WTC11 (cell line): Measurements from ENCODE around the gene PHACTR3. TPM values are rescaled to one million over a fixed set of nuclear protein-coding genes. Genes with fewer than 3 reads are reported as not detected.

Experiments
- ATAC-seq: fragments of 200-7000 bp; cut with Tn5 transposase; 2 replicates; pipeline ENCODE4 v1.10.0; 2021; ENCODE audit warnings: mild to moderate bottlenecking, moderate library complexity
- CTCF ChIA-PET: fragments of 300-600 bp; sonication (Branson Sonifier 250); formaldehyde crosslinking; loops from one replicate; lab custom pipeline; 2021; ENCODE audit warnings: antibody characterized with exemption; lab: Charles Lee
- POLR2A ChIA-PET: fragments of 350-600 bp; sonication (Branson Sonifier 250); formaldehyde crosslinking; loops from one replicate; lab custom pipeline; 2021; ENCODE audit warnings: antibody characterized with exemption; lab: Charles Lee
- DNase-seq: peaks from one replicate; pipeline ENCODE4 v3.0.0; 2021; ENCODE audit warnings: low spot score
- H3K27ac Mint-ChIP-seq: 2 replicates; pipeline ENCODE4 v1.8.0; 2021; ENCODE audit warnings: mixed read lengths
- H3K27me3 Mint-ChIP-seq: 2 replicates; pipeline ENCODE4 v1.8.0; 2021; ENCODE audit warnings: low read depth, mild to moderate bottlenecking, moderate library complexity, mixed read lengths
- H3K36me3 Mint-ChIP-seq: 2 replicates; pipeline ENCODE4 v1.8.0; 2021; ENCODE audit warnings: mixed read lengths
- H3K4me1 Mint-ChIP-seq: 2 replicates; pipeline ENCODE4 v1.8.0; 2022; ENCODE audit warnings: mixed read lengths
- H3K4me3 Mint-ChIP-seq: 2 replicates; pipeline ENCODE4 v1.8.0; 2021; ENCODE audit warnings: mild to moderate bottlenecking, moderate library complexity, mixed read lengths
- H3K9me3 Mint-ChIP-seq: 2 replicates; pipeline ENCODE4 v1.8.0; 2021; ENCODE audit warnings: mixed read lengths
- CREB1 ChIP-seq: sonication (generic); formaldehyde crosslinking; IDR thresholded peaks from 2 replicates; pipeline ENCODE4 v1.8.0; 2023; ENCODE audit warnings: mild to moderate bottlenecking, missing genetic modification reagents
- E2F5 ChIP-seq: sonication (generic); formaldehyde crosslinking; IDR thresholded peaks from 2 replicates; pipeline ENCODE4 v1.8.1; 2022; ENCODE audit warnings: mild to moderate bottlenecking, moderate library complexity, missing genetic modification reagents
- FOXJ3 ChIP-seq: sonication (generic); formaldehyde crosslinking; IDR thresholded peaks from 2 replicates; pipeline ENCODE4 v1.9.0; 2021; ENCODE audit warnings: missing genetic modification reagents, mild to moderate bottlenecking, borderline replicate concordance
- FOXK1 ChIP-seq: sonication (generic); formaldehyde crosslinking; IDR thresholded peaks from 2 replicates; pipeline ENCODE4 v1.8.0; 2022; ENCODE audit warnings: mild to moderate bottlenecking, moderate library complexity, missing genetic modification reagents
- HMGA2 ChIP-seq: fragments of 250-450 bp; sonication (Bioruptor Pico); IDR thresholded peaks from 2 replicates; pipeline ENCODE4 v1.4.0; 2021; ENCODE audit warnings: mild to moderate bottlenecking, moderate library complexity
- IRF1 ChIP-seq: sonication (generic); formaldehyde crosslinking; IDR thresholded peaks from 2 replicates; pipeline ENCODE4 v1.8.0; 2023; ENCODE audit warnings: missing genetic modification reagents
- JAZF1 ChIP-seq: fragments of 250-450 bp; sonication (Bioruptor Pico); IDR thresholded peaks from 2 replicates; pipeline ENCODE4 v1.9.0; 2021; ENCODE audit warnings: moderate library complexity, mild to moderate bottlenecking, inconsistent platforms
- NFATC4 ChIP-seq: fragments of 250-450 bp; sonication (Bioruptor Pico); IDR thresholded peaks from 2 replicates; pipeline ENCODE4 v1.9.0; 2021; ENCODE audit warnings: mild to moderate bottlenecking
- OVOL2 ChIP-seq: fragments of 250-450 bp; sonication (Bioruptor Pico); IDR thresholded peaks from 2 replicates; pipeline ENCODE4 v1.9.0; 2021; ENCODE audit warnings: mild to moderate bottlenecking, borderline replicate concordance
- PREB ChIP-seq: sonication (generic); formaldehyde crosslinking; IDR thresholded peaks from 2 replicates; pipeline ENCODE4 v1.8.1; 2022; ENCODE audit warnings: mild to moderate bottlenecking, missing genetic modification reagents, moderate library complexity, borderline replicate concordance
- PRRX2 ChIP-seq: fragments of 250-450 bp; sonication (Bioruptor Pico); IDR thresholded peaks from 2 replicates; pipeline ENCODE4 v1.8.0; 2021; ENCODE audit warnings: mild to moderate bottlenecking
- TCF7 ChIP-seq: sonication (generic); formaldehyde crosslinking; IDR thresholded peaks from 2 replicates; pipeline ENCODE4 v1.8.0; 2022; ENCODE audit warnings: mild to moderate bottlenecking, low read depth, missing genetic modification reagents, moderate library complexity
- ZNF423 ChIP-seq: fragments of 250-450 bp; sonication (Bioruptor Pico); IDR thresholded peaks from 2 replicates; pipeline ENCODE4 v2.1.2; 2022; ENCODE audit warnings: mild to moderate bottlenecking, moderate library complexity
- ZNF425 ChIP-seq: fragments of 250-450 bp; sonication (Bioruptor Pico); conservative IDR thresholded peaks from 2 replicates; pipeline ENCODE4 v1.9.0; 2021; ENCODE audit warnings: mild to moderate bottlenecking
- total RNA-seq: library from RNA; stranded (reverse); gene quantifications from 3 replicates; pipeline ENCODE4 v1.2.3, GENCODE V29; 2021
- TF ChIP-seq, protein P1 (sequence below): fragments of 250-450 bp; sonication (Bioruptor Pico); IDR thresholded peaks from 2 replicates; pipeline ENCODE4 v1.9.0; 2021; ENCODE audit warnings: moderate library complexity, mild to moderate bottlenecking, inconsistent platforms, borderline replicate concordance
- TF ChIP-seq, protein P2 (sequence below): fragments of 250-450 bp; sonication (Bioruptor Pico); IDR thresholded peaks from 2 replicates; pipeline ENCODE4 v1.9.0; 2021; ENCODE audit warnings: mild to moderate bottlenecking
- TF ChIP-seq, protein P3 (sequence below): sonication (generic); formaldehyde crosslinking; IDR thresholded peaks from 2 replicates; pipeline ENCODE4 v1.8.1; 2023; ENCODE audit warnings: mild to moderate bottlenecking, missing genetic modification reagents, moderate library complexity
- TF ChIP-seq, protein P4 (sequence below): sonication (generic); formaldehyde crosslinking; IDR thresholded peaks from 2 replicates; pipeline ENCODE4 v1.8.1; 2022; ENCODE audit warnings: low read depth, missing genetic modification reagents, borderline replicate concordance

The PHACTR3 gene
- total RNA-seq, 1 experiment from 2014 or later = 0.28 TPM

- peaks cover 25% of the 10 kb centered on the region for H3K27me3 Mint-ChIP-seq
- H3K4me3 Mint-ChIP-seq = no peak overlapping the region
- ChIA-PET CTCF (interaction anchor here (8.3 kb wide), 1 partner anchor 61 kb away, joined by 89 read pairs; no protein-coding TSS in a partner anchor), POLR2A (no interaction called here)
- no peaks in the 10 kb centered on the region for H3K4me1 Mint-ChIP-seq
- peaks cover 12% of the 10 kb centered on the region for H3K9me3 Mint-ChIP-seq
- no peak for ATAC-seq
- DNase-seq = no peak
- H3K27ac Mint-ChIP-seq = no peak overlapping the region
- H3K36me3 Mint-ChIP-seq = peaks cover 9% of the 10 kb centered on the region
- TF ChIP-seq TCF7 (CRISPR knock-in tag) (no peak), JAZF1 (CRISPR knock-in tag) (no peak), FOXK1 (CRISPR knock-in tag) (no peak), ZNF425 (CRISPR knock-in tag) (no peak), FOXJ3 (CRISPR knock-in tag) (no peak), E2F5 (CRISPR knock-in tag) (no peak), PRRX2 (CRISPR knock-in tag) (no peak), IRF1 (CRISPR knock-in tag) (no peak), CREB1 (CRISPR knock-in tag) (no peak), NFATC4 (CRISPR knock-in tag) (no peak), PREB (CRISPR knock-in tag) (no peak), ZNF423 (CRISPR knock-in tag) (no peak), OVOL2 (no peak), HMGA2 (no peak)
- TF ChIP-seq, protein P1, sequence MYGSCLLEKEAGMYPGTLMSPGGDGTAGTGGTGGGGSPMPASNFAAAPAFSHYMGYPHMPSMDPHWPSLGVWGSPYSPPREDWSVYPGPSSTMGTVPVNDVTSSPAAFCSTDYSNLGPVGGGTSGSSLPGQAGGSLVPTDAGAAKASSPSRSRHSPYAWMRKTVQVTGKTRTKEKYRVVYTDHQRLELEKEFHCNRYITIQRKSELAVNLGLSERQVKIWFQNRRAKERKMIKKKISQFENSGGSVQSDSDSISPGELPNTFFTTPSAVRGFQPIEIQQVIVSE = no peak
- TF ChIP-seq, protein P2, sequence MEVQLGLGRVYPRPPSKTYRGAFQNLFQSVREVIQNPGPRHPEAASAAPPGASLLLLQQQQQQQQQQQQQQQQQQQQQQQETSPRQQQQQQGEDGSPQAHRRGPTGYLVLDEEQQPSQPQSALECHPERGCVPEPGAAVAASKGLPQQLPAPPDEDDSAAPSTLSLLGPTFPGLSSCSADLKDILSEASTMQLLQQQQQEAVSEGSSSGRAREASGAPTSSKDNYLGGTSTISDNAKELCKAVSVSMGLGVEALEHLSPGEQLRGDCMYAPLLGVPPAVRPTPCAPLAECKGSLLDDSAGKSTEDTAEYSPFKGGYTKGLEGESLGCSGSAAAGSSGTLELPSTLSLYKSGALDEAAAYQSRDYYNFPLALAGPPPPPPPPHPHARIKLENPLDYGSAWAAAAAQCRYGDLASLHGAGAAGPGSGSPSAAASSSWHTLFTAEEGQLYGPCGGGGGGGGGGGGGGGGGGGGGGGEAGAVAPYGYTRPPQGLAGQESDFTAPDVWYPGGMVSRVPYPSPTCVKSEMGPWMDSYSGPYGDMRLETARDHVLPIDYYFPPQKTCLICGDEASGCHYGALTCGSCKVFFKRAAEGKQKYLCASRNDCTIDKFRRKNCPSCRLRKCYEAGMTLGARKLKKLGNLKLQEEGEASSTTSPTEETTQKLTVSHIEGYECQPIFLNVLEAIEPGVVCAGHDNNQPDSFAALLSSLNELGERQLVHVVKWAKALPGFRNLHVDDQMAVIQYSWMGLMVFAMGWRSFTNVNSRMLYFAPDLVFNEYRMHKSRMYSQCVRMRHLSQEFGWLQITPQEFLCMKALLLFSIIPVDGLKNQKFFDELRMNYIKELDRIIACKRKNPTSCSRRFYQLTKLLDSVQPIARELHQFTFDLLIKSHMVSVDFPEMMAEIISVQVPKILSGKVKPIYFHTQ = no peak
- TF ChIP-seq, protein P3, sequence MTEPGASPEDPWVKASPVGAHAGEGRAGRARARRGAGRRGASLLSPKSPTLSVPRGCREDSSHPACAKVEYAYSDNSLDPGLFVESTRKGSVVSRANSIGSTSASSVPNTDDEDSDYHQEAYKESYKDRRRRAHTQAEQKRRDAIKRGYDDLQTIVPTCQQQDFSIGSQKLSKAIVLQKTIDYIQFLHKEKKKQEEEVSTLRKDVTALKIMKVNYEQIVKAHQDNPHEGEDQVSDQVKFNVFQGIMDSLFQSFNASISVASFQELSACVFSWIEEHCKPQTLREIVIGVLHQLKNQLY = no peak
- TF ChIP-seq, protein P4, sequence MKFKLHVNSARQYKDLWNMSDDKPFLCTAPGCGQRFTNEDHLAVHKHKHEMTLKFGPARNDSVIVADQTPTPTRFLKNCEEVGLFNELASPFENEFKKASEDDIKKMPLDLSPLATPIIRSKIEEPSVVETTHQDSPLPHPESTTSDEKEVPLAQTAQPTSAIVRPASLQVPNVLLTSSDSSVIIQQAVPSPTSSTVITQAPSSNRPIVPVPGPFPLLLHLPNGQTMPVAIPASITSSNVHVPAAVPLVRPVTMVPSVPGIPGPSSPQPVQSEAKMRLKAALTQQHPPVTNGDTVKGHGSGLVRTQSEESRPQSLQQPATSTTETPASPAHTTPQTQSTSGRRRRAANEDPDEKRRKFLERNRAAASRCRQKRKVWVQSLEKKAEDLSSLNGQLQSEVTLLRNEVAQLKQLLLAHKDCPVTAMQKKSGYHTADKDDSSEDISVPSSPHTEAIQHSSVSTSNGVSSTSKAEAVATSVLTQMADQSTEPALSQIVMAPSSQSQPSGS (CRISPR knock-in tag) = no peak
- TF ChIP-seq, all 79 proteins: peak for 0
Observed at GRCh38 chr20:59788196-59788735, 183.9 kb downstream of the PHACTR3 start.
